Astrocyte (in vitro differentiated cells and primary cell): Measurements from ENCODE around the gene MEIOB. TPM values are rescaled to one million over a fixed set of nuclear protein-coding genes. Genes with fewer than 3 reads are reported as not detected.

Experiments used
- DNase-seq: peaks from one replicate; pipeline ENCODE4 v3.0.0-alpha.2; 2010; ENCODE audit warnings: low read depth
- FAIRE-seq: peaks from 2 replicates; lab custom pipeline; 2011; peaks lifted over from hg19 to GRCh38; lab: Jason Lieb, UNC
- H2AFZ ChIP-seq: 2 replicates; pipeline ENCODE4 v1.6.0; 2012; ENCODE audit warnings: low read depth, low read length, inconsistent platforms
- H3K27ac ChIP-seq: 2 replicates; pipeline ENCODE4 v1.5.1; 2011; ENCODE audit warnings: low read depth, low read length, inconsistent platforms
- H3K27me3 ChIP-seq: 2 replicates; pipeline ENCODE4 v1.6.0; 2011; ENCODE audit warnings: low read length, inconsistent platforms; ENCODE audit not compliant: insufficient read depth
- H3K36me3 ChIP-seq: 2 replicates; pipeline ENCODE4 v1.5.1; 2011; ENCODE audit warnings: low read length, inconsistent platforms; ENCODE audit not compliant: insufficient read depth
- H3K4me1 ChIP-seq: 2 replicates; pipeline ENCODE4 v1.5.1; 2011; ENCODE audit warnings: low read length, inconsistent platforms; ENCODE audit not compliant: insufficient read depth
- H3K4me2 ChIP-seq: 2 replicates; pipeline ENCODE4 v1.6.0; 2012; ENCODE audit warnings: low read length, inconsistent platforms
- H3K4me3 ChIP-seq: 2 replicates; pipeline ENCODE4 v1.5.1; 2011; ENCODE audit warnings: low read depth, mild to moderate bottlenecking, low read length, inconsistent platforms; ENCODE audit not compliant: insufficient read depth
- H3K79me2 ChIP-seq: 2 replicates; pipeline ENCODE4 v1.6.0; 2012; ENCODE audit warnings: mild to moderate bottlenecking, low read length, inconsistent platforms; ENCODE audit not compliant: insufficient read depth
- H3K9ac ChIP-seq: 2 replicates; pipeline ENCODE4 v1.6.0; 2012; ENCODE audit warnings: mild to moderate bottlenecking, low read length, inconsistent platforms
- H3K9me3 ChIP-seq: 2 replicates; pipeline ENCODE4 v1.5.1; 2012; ENCODE audit warnings: low read depth, mild to moderate bottlenecking, low read length, inconsistent platforms; ENCODE audit not compliant: insufficient read depth
- H4K20me1 ChIP-seq: 2 replicates; pipeline ENCODE4 v1.6.0; 2012; ENCODE audit warnings: low read length, inconsistent platforms; ENCODE audit not compliant: insufficient read depth
- H3K27ac Mint-ChIP-seq: one replicate; pipeline ENCODE4 v1.8.0; 2021; ENCODE audit warnings: mild to moderate bottlenecking, mixed read lengths; ENCODE audit not compliant: unreplicated experiment
- H3K27me3 Mint-ChIP-seq: one replicate; pipeline ENCODE4 v1.8.0; 2021; ENCODE audit warnings: low read depth, mixed read lengths; ENCODE audit not compliant: unreplicated experiment
- H3K36me3 Mint-ChIP-seq: one replicate; pipeline ENCODE4 v1.8.0; 2021; ENCODE audit warnings: low read depth, mixed read lengths; ENCODE audit not compliant: unreplicated experiment
- H3K4me1 Mint-ChIP-seq: one replicate; pipeline ENCODE4 v1.8.0; 2021; ENCODE audit warnings: low read depth, mixed read lengths; ENCODE audit not compliant: unreplicated experiment
- H3K4me3 Mint-ChIP-seq: one replicate; pipeline ENCODE4 v1.8.0; 2021; ENCODE audit warnings: mild to moderate bottlenecking, moderate library complexity, mixed read lengths; ENCODE audit not compliant: unreplicated experiment
- H3K9me3 Mint-ChIP-seq: one replicate; pipeline ENCODE4 v1.8.0; 2021; ENCODE audit warnings: mild to moderate bottlenecking, mixed read lengths; ENCODE audit not compliant: unreplicated experiment
- CTCF ChIP-seq: IDR thresholded peaks from 2 replicates; pipeline ENCODE4 v1.5.1; 2011; ENCODE audit warnings: low read depth, mild to moderate bottlenecking, inconsistent platforms, low read length, moderate library complexity; ENCODE audit not compliant: insufficient read depth
- EZH2 ChIP-seq: IDR thresholded peaks from 2 replicates; pipeline ENCODE4 v1.6.1; 2012; ENCODE audit warnings: mild to moderate bottlenecking, low read length, inconsistent platforms; ENCODE audit not compliant: insufficient read depth
- total RNA-seq: library from RNA; stranded (reverse); gene quantifications from 2 replicates; pipeline ENCODE4 v1.2.1, GENCODE V29; 2021

MEIOB gene
- total RNA-seq, 1 donor from 2014 or later, result 0.16 TPM

GRCh38 chr16:1914084-1914608, 42.2 kb upstream of the MEIOB start:
- Mint-ChIP-seq H3K4me1 (no peaks in the 10 kb centered on the region), H3K9me3 (no peaks in the 10 kb centered on the region), H3K4me3 (no peak overlapping the region), H3K36me3 (no peaks in the 10 kb centered on the region), H3K27me3 (peaks cover 38% of the 10 kb centered on the region), H3K27ac (no peak overlapping the region)
- DNase-seq (no peak), FAIRE-seq (no peak)
- Histone ChIP-seq H3K36me3 (no peaks in the 10 kb centered on the region), H3K4me1 (no peaks in the 10 kb centered on the region), H3K4me2 (no peak overlapping the region), H4K20me1 (no peaks in the 10 kb centered on the region), H3K9ac (no peak overlapping the region), H3K27me3 (peaks cover 33% of the 10 kb centered on the region), H3K4me3 (no peak overlapping the region), H2AFZ (no peak overlapping the region), H3K79me2 (no peaks in the 10 kb centered on the region), H3K27ac (no peak overlapping the region), H3K9me3 (no peaks in the 10 kb centered on the region)
- no peak for TF ChIP-seq CTCF
- TF ChIP-seq EZH2, result no peak

- no peaks in the 10 kb centered on the region for H3K9me3 ChIP-seq
- H3K4me1 ChIP-seq, result no peaks in the 10 kb centered on the region
- H4K20me1 ChIP-seq, result no peaks in the 10 kb centered on the region
- H3K27me3 ChIP-seq, result peaks cover 27% of the 10 kb centered on the region
- H3K9me3 Mint-ChIP-seq, result no peaks in the 10 kb centered on the region
- H3K27ac ChIP-seq, result no peak overlapping the region
- peaks cover 37% of the 10 kb centered on the region for H3K27me3 Mint-ChIP-seq
- H3K4me1 Mint-ChIP-seq, result no peaks in the 10 kb centered on the region
- H3K36me3 Mint-ChIP-seq, result no peaks in the 10 kb centered on the region
- H3K27ac Mint-ChIP-seq, result no peak overlapping the region
- FAIRE-seq (no peak), DNase-seq (no peak)
- no peak overlapping the region for H3K4me2 ChIP-seq
- H3K9ac ChIP-seq, result no peak overlapping the region
- TF ChIP-seq EZH2, result no peak
- TF ChIP-seq CTCF, result no peak
- no peak overlapping the region for H3K4me3 ChIP-seq
- no peak overlapping the region for H3K4me3 Mint-ChIP-seq
- no peaks in the 10 kb centered on the region for H3K36me3 ChIP-seq
- no peaks in the 10 kb centered on the region for H3K79me2 ChIP-seq
- H2AFZ ChIP-seq, result no peak overlapping the region
These were observed 41.5 kb upstream of the MEIOB start for GRCh38 chr16:1913327-1914083.

GRCh38 chr16:1912215-1912543, 40.2 kb upstream of the MEIOB start:
- no peaks in the 10 kb centered on the region for H3K79me2 ChIP-seq
- no peak for FAIRE-seq
- Mint-ChIP-seq H3K4me1 (no peaks in the 10 kb centered on the region), H3K36me3 (no peaks in the 10 kb centered on the region), H3K27me3 (peaks cover 35% of the 10 kb centered on the region), H3K9me3 (no peaks in the 10 kb centered on the region), H3K4me3 (no peak overlapping the region), H3K27ac (no peak overlapping the region)
- no peaks in the 10 kb centered on the region for H3K4me1 ChIP-seq
- TF ChIP-seq CTCF (no peak), EZH2 (no peak)
- H3K4me2 ChIP-seq, result no peak overlapping the region
- no peaks in the 10 kb centered on the region for H3K9me3 ChIP-seq
- H4K20me1 ChIP-seq, result no peaks in the 10 kb centered on the region
- H3K27me3 ChIP-seq, result peaks cover 20% of the 10 kb centered on the region
- no peak overlapping the region for H2AFZ ChIP-seq
- no peak overlapping the region for H3K4me3 ChIP-seq
- no peak overlapping the region for H3K9ac ChIP-seq
- H3K36me3 ChIP-seq, result no peaks in the 10 kb centered on the region
- H3K27ac ChIP-seq, result no peak overlapping the region
- DNase-seq, result no peak
